ENCODE results near the gene NOBOX.
"Not testable (repeated sequence)": the region's sequence is repeated elsewhere in the genome, so short reads cannot be mapped to it uniquely, and the experiment has no call there.

The NOBOX gene

GRCh38 chr7:144403649-144404061 is at the start of gene NOBOX:
Gene NOBOX, minus strand, starts transcription at chr7:144403693.
- no peaks in the 10 kb centered on the region for H3K36me3 ChIP-seq (ENCODE audit: insufficient read depth, low read length)
- H3K9me3 ChIP-seq (ENCODE audit: low read length) = no peaks in the 10 kb centered on the region
- no peak within 1 kb of the TSS for H3K27ac ChIP-seq (ENCODE audit: low read depth, low read length)
- H3K9ac ChIP-seq (ENCODE audit: low read length) = no peak within 1 kb of the TSS
- no peak within 1 kb of the TSS for H3K4me3 ChIP-seq (ENCODE audit: low read depth in 1 of 2, low read length in 2 of 2)
- H3K4me1 ChIP-seq (ENCODE audit: insufficient read depth, low read length) = peaks cover 15% of the 10 kb centered on the region
- no peaks in the 10 kb centered on the region for H3K27me3 ChIP-seq (ENCODE audit: control insufficient read depth in 1 of 2, insufficient read depth in 2 of 2, low read length in 2 of 2)

GRCh38 chr7:144452064-144452463 is 48.6 kb upstream of the NOBOX start:
- Histone ChIP-seq H3K36me3 (ENCODE audit: insufficient read depth, low read length) (no peaks in the 10 kb centered on the region), H3K27ac (ENCODE audit: low read depth, low read length) (no peak overlapping the region), H3K27me3 (ENCODE audit: control insufficient read depth in 1 of 2, insufficient read depth in 2 of 2, low read length in 2 of 2) (no peaks in the 10 kb centered on the region), H3K9ac (ENCODE audit: low read length) (no peak overlapping the region), H3K4me1 (ENCODE audit: insufficient read depth, low read length) (no peaks in the 10 kb centered on the region), H3K9me3 (ENCODE audit: low read length) (no peaks in the 10 kb centered on the region), H3K4me3 (ENCODE audit: low read depth in 1 of 2, low read length in 2 of 2) (no peak overlapping the region)

GRCh38 chr7:144445590-144445989 is 42.1 kb upstream of the NOBOX start:
- H3K9ac ChIP-seq (ENCODE audit: low read length) = no peak overlapping the region
- no peaks in the 10 kb centered on the region for H3K36me3 ChIP-seq (ENCODE audit: insufficient read depth, low read length)
- H3K9me3 ChIP-seq (ENCODE audit: low read length) = no peaks in the 10 kb centered on the region
- H3K4me1 ChIP-seq (ENCODE audit: insufficient read depth, low read length) = no peaks in the 10 kb centered on the region
- no peak overlapping the region for H3K27ac ChIP-seq (ENCODE audit: low read depth, low read length)
- no peak overlapping the region for H3K4me3 ChIP-seq (ENCODE audit: low read depth in 1 of 2, low read length in 2 of 2)
- no peaks in the 10 kb centered on the region for H3K27me3 ChIP-seq (ENCODE audit: control insufficient read depth in 1 of 2, insufficient read depth in 2 of 2, low read length in 2 of 2)

GRCh38 chr7:144439717-144440205 is 36.3 kb upstream of the NOBOX start:
- Histone ChIP-seq H3K27me3 (ENCODE audit: control insufficient read depth in 1 of 2, insufficient read depth in 2 of 2, low read length in 2 of 2) (no peaks in the 10 kb centered on the region), H3K9me3 (ENCODE audit: low read length) (no peaks in the 10 kb centered on the region), H3K36me3 (ENCODE audit: insufficient read depth, low read length) (no peaks in the 10 kb centered on the region), H3K9ac (ENCODE audit: low read length) (no peak overlapping the region), H3K4me3 (ENCODE audit: low read depth in 1 of 2, low read length in 2 of 2) (no peak overlapping the region), H3K4me1 (ENCODE audit: insufficient read depth, low read length) (no peaks in the 10 kb centered on the region), H3K27ac (ENCODE audit: low read depth, low read length) (no peak overlapping the region)

GRCh38 chr7:144438759-144439158 is 35.3 kb upstream of the NOBOX start:
- Histone ChIP-seq H3K4me3 (ENCODE audit: low read depth in 1 of 2, low read length in 2 of 2) (no peak overlapping the region), H3K27me3 (ENCODE audit: control insufficient read depth in 1 of 2, insufficient read depth in 2 of 2, low read length in 2 of 2) (no peaks in the 10 kb centered on the region)

GRCh38 chr7:144437370-144438191 is 34.1 kb upstream of the NOBOX start:
- Histone ChIP-seq H3K9me3 (ENCODE audit: low read length) (no peaks in the 10 kb centered on the region), H3K4me3 (ENCODE audit: low read depth in 1 of 2, low read length in 2 of 2) (no peak overlapping the region), H3K27ac (ENCODE audit: low read depth, low read length) (no peak overlapping the region), H3K4me1 (ENCODE audit: insufficient read depth, low read length) (no peaks in the 10 kb centered on the region), H3K36me3 (ENCODE audit: insufficient read depth, low read length) (no peaks in the 10 kb centered on the region), H3K27me3 (ENCODE audit: control insufficient read depth in 1 of 2, insufficient read depth in 2 of 2, low read length in 2 of 2) (no peaks in the 10 kb centered on the region), H3K9ac (ENCODE audit: low read length) (no peak overlapping the region)

More at GRCh38 chr7:144438759-144439158, 35.3 kb upstream of the NOBOX start:
- Histone ChIP-seq H3K27ac (ENCODE audit: low read depth, low read length) (no peak overlapping the region), H3K9ac (ENCODE audit: low read length) (no peak overlapping the region), H3K4me1 (ENCODE audit: insufficient read depth, low read length) (no peaks in the 10 kb centered on the region), H3K36me3 (ENCODE audit: insufficient read depth, low read length) (no peaks in the 10 kb centered on the region), H3K9me3 (ENCODE audit: low read length) (no peaks in the 10 kb centered on the region)

GRCh38 chr7:144436500-144436899 is 33.0 kb upstream of the NOBOX start:
- Histone ChIP-seq H3K4me3 (ENCODE audit: low read depth in 1 of 2, low read length in 2 of 2) (no peak overlapping the region), H3K27me3 (ENCODE audit: control insufficient read depth in 1 of 2, insufficient read depth in 2 of 2, low read length in 2 of 2) (no peaks in the 10 kb centered on the region), H3K4me1 (ENCODE audit: insufficient read depth, low read length) (no peaks in the 10 kb centered on the region), H3K9me3 (ENCODE audit: low read length) (no peaks in the 10 kb centered on the region), H3K36me3 (ENCODE audit: insufficient read depth, low read length) (no peaks in the 10 kb centered on the region), H3K27ac (ENCODE audit: low read depth, low read length) (no peak overlapping the region), H3K9ac (ENCODE audit: low read length) (no peak overlapping the region)

- no peaks in the 10 kb centered on the region for H3K27me3 ChIP-seq (ENCODE audit: control insufficient read depth in 1 of 2, insufficient read depth in 2 of 2, low read length in 2 of 2)
- no peaks in the 10 kb centered on the region for H3K4me1 ChIP-seq (ENCODE audit: insufficient read depth, low read length)
- H3K27ac ChIP-seq (ENCODE audit: low read depth, low read length) = no peak overlapping the region
- no peak overlapping the region for H3K4me3 ChIP-seq (ENCODE audit: low read depth in 1 of 2, low read length in 2 of 2)
- no peaks in the 10 kb centered on the region for H3K9me3 ChIP-seq (ENCODE audit: low read length)
- no peak overlapping the region for H3K9ac ChIP-seq (ENCODE audit: low read length)
- no peaks in the 10 kb centered on the region for H3K36me3 ChIP-seq (ENCODE audit: insufficient read depth, low read length)
These were observed 24.9 kb upstream of the NOBOX start for GRCh38 chr7:144428431-144428830.

- not testable (repeated sequence) for H3K9me3 ChIP-seq (ENCODE audit: low read length); H3K4me3 ChIP-seq (ENCODE audit: low read depth in 1 of 2, low read length in 2 of 2); H3K27ac ChIP-seq (ENCODE audit: low read depth, low read length); H3K9ac ChIP-seq (ENCODE audit: low read length); H3K4me1 ChIP-seq (ENCODE audit: insufficient read depth, low read length); H3K27me3 ChIP-seq (ENCODE audit: control insufficient read depth in 1 of 2, insufficient read depth in 2 of 2, low read length in 2 of 2); H3K36me3 ChIP-seq (ENCODE audit: insufficient read depth, low read length)
These were observed 24.0 kb upstream of the NOBOX start for GRCh38 chr7:144427539-144427938.

- H3K4me1 ChIP-seq (ENCODE audit: insufficient read depth, low read length) = not testable (repeated sequence)
These were observed 15.4 kb upstream of the NOBOX start for GRCh38 chr7:144418931-144419330.

GRCh38 chr7:144416341-144416740 is 12.8 kb upstream of the NOBOX start:
- Histone ChIP-seq H3K36me3 (ENCODE audit: insufficient read depth, low read length) (no peaks in the 10 kb centered on the region), H3K4me1 (ENCODE audit: insufficient read depth, low read length) (no peaks in the 10 kb centered on the region), H3K9ac (ENCODE audit: low read length) (no peak overlapping the region), H3K27ac (ENCODE audit: low read depth, low read length) (no peak overlapping the region), H3K4me3 (ENCODE audit: low read depth in 1 of 2, low read length in 2 of 2) (no peak overlapping the region), H3K27me3 (ENCODE audit: control insufficient read depth in 1 of 2, insufficient read depth in 2 of 2, low read length in 2 of 2) (no peaks in the 10 kb centered on the region), H3K9me3 (ENCODE audit: low read length) (no peaks in the 10 kb centered on the region)

More at GRCh38 chr7:144418931-144419330, 15.4 kb upstream of the NOBOX start:
- not testable (repeated sequence) for H3K27me3 ChIP-seq (ENCODE audit: control insufficient read depth in 1 of 2, insufficient read depth in 2 of 2, low read length in 2 of 2); H3K4me3 ChIP-seq (ENCODE audit: low read depth in 1 of 2, low read length in 2 of 2); H3K9me3 ChIP-seq (ENCODE audit: low read length); H3K27ac ChIP-seq (ENCODE audit: low read depth, low read length); H3K36me3 ChIP-seq (ENCODE audit: insufficient read depth, low read length); H3K9ac ChIP-seq (ENCODE audit: low read length)

GRCh38 chr7:144415858-144416257 is 12.4 kb upstream of the NOBOX start:
- no peak overlapping the region for H3K27ac ChIP-seq (ENCODE audit: low read depth, low read length)
- no peak overlapping the region for H3K4me3 ChIP-seq (ENCODE audit: low read depth in 1 of 2, low read length in 2 of 2)
- no peaks in the 10 kb centered on the region for H3K27me3 ChIP-seq (ENCODE audit: control insufficient read depth in 1 of 2, insufficient read depth in 2 of 2, low read length in 2 of 2)
- H3K9me3 ChIP-seq (ENCODE audit: low read length) = no peaks in the 10 kb centered on the region
- no peaks in the 10 kb centered on the region for H3K4me1 ChIP-seq (ENCODE audit: insufficient read depth, low read length)
- H3K36me3 ChIP-seq (ENCODE audit: insufficient read depth, low read length) = no peaks in the 10 kb centered on the region
- H3K9ac ChIP-seq (ENCODE audit: low read length) = no peak overlapping the region
